HG03558 (cell line): ENCODE measurements around the gene MELK.

Experiments
- ATAC-seq: cut with Tn5 transposase; IDR thresholded peaks from one replicate; pipeline ENCODE4 v1.9.1; 2021; ENCODE audit warnings: moderate number of reproducible peaks; ENCODE audit not compliant: unreplicated experiment; ENCODE audit errors: extremely low read depth

The MELK gene

DNA sequence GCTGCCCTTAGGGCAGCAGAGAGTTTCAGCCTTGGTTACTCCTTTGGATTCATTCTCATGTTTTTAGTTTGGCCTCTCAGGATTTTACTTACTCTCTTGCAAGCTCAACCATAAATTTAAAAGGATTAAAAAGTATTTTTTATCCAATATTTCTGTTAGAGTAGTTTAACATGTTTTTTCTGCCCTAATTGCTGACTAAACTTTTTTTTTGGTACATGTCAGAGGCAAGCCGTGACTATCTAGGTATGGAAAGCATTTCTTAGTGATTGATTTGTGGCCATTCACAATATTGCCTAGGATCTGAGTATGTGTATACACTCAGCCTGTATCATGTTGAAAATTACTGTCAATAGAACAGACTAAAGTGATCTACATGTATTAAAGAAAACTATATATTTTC is 92.1 kb downstream of the MELK start:
- ATAC-seq = no peak

DNA sequence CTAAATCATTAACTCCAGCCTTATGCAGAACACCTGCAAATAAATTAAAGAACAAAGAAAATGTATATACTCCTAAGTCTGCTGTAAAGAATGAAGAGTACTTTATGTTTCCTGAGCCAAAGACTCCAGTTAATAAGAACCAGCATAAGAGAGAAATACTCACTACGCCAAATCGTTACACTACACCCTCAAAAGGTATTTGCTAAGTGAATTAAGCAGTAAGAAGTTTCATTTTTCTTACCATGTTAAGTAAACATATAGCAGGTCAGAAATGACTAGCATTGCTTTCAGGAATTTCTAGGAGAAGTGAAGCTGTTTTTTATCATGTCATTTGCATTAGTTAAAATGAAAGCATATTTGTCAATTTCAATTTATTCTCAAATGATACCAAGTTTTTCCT is 92.7 kb downstream of the MELK start:
- no peak for ATAC-seq

DNA sequence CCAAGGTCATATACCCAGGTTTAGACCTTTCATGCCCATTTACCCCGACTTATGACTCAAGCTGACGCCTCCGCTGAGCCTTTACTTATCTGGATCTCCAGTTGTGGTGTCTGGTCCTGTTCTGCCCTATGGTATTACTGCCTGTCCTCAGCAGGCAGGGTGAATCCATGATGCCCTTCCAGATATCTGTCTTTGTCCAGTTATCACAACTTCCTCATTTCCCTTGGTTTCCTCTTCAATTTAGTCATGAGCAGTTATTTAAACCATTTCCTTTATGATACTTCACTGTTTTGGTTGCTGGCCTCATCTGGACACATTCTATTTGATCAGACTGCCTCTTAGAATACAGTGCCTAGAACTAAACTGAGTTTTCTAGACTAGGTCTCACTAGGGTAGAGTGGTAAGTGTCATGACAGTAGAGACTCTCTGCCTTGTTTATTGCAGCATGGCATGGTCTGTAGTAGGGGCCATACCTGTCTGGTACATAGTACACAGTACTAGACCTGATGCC is 93.3 kb downstream of the MELK start:
- ATAC-seq = no peak

DNA sequence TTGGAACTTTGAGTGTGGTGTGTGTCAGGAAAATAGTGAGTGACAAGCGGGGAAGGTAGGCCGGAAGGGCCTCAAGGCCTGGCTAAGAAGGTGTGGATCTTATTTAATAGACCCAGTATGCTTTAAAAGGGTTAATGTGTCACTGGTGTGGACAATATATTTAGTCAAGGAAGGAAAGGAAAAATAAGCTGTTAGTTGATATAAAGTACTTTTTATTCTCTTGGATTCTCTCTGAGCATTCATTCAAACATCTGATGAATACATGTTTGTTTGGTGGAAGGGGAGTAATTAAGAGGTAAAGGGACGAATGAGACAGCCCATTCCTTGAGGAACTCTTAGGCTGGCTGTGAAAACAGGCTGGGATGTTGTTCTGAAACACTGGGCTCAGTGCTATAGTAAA is 98.9 kb downstream of the MELK start:
- ATAC-seq = no peak

DNA sequence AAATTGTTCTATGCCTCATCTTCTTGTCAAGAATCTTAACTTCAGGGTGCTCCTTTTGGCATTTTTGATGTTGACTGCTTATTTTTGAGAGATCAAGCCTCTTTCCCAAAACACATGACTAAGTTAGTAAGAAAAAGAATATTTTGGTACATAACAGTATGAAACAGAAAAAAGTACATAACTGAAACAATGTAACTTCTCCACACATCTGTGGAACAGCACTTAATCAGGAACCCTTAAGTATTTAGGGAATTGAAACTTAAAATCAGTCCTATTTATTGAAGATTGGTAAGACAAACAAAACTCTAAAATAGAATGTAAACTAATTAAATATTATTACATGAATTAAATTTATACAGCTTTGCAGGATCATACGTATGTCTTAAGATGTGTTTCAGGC is 103.4 kb downstream of the MELK start:
- no peak for ATAC-seq

DNA sequence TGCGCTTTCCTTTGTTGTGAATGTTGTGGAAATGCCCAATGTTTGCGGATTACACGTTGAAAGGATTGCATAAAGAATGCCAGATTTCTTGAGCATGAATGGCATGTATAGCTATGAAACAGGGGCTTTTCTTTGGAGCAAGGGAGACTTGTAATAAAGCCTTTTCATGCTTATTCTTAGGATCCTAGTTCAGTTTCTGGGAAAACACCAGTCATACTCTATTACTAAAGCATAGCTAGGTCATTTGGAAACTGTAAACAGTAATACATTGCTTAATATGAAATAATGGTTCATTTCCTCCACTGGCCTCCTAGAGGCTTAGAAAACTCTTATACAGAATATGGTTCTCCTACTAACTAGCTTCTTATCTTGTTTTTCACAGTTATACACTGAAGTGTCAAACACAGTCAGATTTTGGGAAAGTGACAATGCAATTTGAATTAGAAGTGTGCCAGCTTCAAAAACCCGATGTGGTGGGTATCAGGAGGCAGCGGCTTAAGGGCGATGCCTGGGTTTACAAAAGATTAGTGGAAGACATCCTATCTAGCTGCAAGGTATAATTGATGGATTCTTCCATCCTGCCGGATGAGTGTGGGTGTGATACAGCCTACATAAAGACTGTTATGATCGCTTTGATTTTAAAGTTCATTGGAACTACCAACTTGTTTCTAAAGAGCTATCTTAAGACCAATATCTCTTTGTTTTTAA is 104.2 kb downstream of the MELK start:
- ATAC-seq = no peak

DNA sequence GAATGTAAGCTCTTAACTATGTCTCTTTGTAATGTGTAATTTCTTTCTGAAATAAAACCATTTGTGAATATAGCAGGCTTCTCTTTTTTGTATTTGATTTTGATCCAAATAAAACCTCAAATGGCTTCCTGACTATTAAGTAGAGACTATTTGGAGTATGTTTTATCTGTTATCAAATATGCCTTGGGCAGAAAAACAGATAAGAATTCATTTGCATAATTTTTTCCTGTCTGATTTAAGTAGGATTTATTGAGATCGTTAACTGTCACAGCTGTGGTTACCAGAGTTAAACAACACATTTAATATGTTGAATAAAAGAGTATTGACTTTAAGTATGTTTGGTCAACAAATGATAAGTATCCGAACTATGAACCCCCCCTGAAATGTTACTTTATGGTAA is 104.9 kb downstream of the MELK start:
- ATAC-seq = no peak

DNA sequence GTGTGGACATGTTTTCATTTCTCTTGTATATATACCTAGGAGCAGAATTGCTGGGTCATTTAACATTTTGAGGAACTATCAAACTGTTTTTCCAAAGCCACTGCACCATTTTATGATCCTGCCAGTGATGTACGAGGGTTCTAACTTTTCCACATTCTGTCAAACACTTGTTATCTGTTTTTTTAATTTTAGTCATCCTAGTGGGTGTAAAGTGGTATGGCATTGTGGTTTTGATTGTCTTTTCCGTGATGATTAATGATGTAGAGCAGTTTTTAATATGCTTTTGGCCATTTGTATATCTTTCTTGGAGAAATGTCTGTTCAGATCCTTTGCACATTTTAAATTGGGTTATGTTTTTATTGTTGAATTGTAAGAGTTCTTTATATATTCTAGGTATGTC is 107.0 kb downstream of the MELK start:
- ATAC-seq = no peak

DNA sequence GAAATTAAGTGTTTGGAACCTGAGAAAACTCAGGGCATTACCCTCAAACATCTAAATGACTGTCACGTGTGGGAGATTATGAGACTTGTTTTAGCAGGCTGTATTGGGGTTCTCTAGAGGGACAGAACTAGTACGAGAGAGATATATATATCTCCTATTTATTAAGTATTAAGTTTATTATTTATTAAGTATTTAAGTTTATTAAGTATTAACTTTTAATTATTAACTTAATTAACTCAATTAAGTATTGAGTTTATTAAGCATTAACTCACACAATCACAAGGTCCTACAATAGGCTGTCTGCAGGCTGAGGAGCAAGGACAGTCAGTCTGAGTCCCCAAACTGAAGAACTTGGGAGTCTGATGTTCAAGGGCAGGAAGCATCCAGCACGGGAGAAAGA is 113.8 kb downstream of the MELK start:
- ATAC-seq = no peak

DNA sequence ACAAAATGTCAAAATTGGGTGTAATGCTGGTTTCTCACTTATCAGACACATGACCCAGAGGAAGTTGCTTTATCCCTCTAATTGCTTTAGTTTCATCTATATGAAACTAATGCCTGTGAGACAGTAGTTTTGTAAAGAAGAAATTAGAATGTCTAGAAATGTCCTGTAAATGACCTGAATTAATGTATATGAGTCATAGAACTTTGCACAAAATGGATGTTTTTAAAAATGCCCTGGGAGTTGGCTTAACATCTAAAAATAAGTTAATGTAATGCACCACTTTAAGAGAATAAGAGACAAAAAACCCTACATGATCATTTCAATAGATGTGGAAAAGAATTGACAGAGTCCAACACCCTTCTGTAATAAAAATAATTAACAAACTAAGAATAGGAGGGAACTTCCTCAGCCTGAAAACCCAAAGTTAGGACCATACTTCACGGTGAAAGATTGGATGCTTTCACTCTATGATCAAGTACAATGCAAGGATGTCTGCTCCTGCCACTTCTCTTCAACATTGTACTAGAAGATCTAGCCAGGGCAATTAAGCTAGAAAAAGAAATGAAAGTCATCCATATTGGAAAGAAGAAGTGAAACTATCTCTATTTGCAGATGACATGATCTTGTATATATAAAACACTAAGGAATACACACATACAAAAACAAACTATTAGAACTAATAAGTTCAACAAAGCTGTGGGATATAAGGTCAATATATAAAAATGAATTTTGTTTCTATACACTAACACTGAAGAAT is 117.9 kb downstream of the MELK start:
- no peak for ATAC-seq

DNA sequence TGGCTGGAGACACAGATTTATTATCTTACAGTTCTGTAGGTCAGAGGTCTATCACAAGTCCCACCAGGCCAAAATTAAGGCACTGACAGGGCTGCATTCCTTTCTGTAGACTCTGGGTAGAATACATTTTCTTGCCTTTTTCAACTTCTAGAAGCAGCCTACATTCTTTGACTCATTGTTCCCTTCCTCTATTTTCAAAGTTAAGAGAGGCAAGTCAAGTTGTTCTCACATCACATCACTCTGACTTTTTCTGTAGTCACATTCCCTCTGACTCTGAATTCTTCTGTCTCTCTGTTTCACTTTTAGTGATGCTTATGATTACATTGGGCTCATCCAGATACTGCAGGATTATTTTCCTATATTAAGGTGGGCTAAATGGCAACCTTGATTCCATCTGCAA is 119.0 kb downstream of the MELK start:
- no peak for ATAC-seq

DNA sequence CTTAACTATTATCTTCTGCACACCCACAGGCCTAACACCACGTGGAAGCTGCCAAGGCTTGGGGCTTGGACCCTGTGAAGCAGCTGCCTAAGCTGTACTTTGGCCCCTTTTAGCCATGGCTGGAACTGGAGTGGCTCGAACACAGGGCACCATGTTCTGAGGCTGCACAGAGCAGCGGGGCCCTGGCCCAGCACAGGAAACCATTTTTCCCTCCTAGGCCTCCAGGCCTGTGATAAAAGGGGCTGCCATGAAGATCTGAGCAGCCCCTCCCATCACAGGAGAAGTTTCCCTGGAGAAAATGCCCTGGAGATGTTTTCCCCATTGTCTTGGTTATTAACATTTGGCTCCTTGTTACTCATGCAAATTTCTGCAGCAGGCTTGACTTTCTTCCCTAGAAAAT is 126.3 kb downstream of the MELK start:
- no peak for ATAC-seq

DNA sequence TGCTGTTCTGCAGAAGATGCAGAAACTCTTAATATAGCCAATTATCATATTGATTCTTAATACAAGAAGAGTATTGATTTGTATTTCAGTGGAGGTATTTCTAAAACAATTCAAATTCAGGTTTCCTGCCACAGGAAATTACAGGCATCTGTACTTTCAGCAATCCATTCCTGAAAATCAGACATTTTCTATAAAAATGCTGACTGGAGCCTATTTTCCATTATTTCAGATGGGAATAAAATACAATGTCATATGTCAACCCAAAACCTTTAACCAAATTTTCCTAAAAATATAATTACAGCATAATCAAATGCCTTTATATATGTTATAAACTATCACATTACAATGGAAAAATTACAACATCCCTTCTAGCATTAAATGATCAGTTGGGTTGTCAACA is 131.5 kb downstream of the MELK start:
- no peak for ATAC-seq

DNA sequence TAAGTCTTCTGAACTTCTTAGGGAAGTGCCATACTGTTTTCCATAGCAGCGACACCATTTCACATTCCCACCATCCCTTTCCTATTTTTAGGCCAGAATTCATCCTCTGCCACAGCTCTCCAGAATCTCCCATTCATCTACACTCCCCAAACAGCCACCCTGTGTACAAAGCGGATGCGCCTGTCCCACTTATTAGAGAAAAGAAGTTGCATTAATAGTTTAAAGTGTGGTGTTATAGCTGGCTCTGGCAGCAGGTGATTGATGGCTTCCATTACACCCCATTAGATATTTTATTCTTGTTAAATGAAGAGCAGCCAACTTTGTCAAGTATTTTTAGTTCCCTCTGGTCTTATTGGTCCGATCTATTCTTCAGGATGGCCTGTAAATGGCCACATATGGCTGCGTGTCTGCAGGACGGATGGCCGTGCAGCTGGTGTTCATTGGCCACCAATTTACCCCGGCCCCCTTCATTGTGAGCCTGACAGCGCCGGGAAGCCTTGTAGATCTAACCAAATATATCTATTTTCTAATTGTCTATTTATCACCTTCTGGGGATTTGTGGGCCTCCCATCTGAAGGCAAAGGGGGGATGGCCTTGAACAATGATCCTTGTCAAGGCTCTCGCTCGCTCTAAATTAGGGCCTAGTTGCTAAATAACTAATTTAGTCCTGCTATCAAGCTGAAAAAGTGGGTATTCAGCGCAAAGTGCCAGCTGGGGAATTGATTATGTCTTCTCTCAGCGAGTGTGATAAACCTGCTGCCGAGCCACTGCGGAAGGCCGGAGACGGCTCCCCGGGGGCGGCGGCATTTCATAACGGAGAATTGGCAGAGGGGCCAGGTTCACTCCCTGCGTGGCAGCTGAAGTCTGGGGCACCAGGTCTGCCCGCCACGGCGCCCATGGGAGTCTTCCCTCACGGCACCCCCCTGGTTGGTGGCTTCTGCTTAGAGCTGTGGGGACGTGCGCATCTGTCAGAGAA is 141.1 kb downstream of the MELK start:
- ATAC-seq = no peak

DNA sequence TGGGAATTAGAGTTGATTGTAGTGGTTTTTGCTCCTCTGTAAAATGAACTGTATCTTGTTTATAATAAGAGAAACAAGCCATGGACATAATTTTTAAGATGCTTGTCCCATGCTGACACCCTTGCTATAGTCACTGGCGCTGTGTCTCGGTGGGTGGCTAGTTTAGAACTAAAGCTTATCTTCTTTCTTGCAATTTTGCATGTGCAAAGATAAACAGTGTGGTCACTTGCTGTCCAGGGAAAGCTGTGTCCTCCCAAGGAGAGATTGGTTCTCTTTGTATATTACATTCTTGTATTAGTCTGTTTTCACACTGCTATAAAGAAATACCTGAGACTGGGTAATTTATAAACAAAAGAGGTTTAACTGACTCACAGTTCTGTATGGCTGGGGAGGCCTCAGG is 143.8 kb downstream of the MELK start:
- no peak for ATAC-seq

DNA sequence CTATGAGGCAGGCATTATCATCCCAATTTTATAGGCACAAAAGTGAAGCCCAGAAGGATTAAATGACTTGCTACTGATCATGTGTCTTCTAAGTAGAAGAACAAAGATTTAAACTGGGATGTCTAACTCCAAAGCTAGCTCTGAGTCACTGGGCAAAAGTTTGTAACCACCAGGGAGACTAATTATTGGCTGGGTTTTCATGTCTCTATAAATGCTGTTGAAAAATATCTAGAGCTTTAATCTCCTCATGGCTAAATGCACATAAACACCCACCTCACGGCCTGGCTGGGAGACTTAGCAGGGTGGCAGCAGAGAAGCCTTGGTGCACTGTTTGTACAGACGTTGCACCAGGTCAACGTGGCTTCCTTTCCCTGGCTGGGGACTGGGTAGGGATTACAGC is 144.6 kb downstream of the MELK start:
- no peak for ATAC-seq

DNA sequence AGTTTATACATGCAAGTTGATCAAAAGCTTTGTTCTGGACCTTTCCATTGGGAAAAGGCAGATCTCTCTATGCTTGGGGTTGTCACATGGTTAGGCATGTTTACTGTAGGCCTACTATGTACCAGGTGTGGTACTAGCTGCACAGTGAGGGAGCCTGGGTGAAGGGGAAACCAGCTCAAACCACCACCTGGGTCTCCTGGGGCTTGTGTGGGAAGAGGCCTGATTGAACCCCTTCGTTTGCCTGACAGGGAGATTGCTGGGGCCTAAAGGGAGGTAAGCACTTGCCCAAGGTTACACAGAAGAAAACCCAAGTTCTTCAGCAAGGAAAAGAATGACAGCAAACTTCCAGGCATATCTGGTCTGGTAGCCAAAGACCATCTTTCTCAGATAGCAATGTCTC is 145.9 kb downstream of the MELK start:
- ATAC-seq = no peak

DNA sequence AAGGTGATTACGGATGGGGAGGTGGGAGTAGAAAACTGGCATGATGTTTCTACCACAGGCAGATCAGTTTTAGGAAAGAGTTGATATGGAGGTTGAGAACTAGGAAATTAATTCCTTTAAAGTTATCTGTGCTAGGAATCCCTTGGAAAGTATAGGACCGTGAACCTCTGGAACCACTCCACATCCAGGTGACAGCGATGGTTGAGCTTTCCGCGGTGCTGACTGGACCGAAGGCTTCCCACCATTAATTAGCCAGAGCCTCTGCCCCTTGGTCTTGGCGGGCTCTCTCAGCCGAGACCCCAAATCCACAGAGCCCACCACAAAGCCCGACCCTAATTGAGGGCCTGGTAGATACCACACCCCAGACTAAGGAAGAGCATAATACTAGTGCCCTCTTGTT is 147.3 kb downstream of the MELK start:
- ATAC-seq = no peak

DNA sequence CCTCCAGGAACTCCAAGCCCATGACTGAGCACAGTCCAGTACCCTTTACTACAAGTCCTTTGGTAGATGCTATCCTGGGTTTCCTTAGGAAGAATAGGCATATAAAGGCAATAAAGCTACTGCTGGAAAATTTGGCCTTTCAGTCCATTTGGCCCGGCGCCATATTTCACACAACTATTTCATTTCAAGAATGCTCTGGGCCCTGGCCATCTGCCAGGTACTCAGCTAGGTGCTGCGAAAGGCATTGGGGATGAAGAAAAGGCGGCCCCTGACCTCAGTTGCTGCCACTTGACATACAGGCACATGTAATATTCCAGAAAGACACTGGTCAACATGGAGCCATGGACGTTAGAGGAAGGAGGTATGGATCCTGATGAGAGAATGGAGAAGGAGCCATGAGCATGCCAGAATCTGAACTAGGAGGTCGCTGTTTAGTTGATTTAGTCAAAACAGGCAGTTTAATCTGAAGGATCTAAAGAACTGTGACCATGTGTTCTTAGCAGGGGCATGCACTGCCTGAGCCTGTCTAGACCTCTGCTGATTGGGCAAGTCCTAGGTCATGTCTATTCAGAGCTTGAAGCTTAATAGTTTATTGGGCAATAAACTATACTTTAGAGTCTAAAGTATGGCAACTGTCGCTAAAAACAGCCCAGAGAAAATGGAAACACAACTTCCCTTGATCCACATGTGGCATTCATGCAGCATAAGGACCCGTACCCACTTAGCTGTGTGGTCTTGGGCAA is 149.3 kb downstream of the MELK start:
- ATAC-seq = no peak

DNA sequence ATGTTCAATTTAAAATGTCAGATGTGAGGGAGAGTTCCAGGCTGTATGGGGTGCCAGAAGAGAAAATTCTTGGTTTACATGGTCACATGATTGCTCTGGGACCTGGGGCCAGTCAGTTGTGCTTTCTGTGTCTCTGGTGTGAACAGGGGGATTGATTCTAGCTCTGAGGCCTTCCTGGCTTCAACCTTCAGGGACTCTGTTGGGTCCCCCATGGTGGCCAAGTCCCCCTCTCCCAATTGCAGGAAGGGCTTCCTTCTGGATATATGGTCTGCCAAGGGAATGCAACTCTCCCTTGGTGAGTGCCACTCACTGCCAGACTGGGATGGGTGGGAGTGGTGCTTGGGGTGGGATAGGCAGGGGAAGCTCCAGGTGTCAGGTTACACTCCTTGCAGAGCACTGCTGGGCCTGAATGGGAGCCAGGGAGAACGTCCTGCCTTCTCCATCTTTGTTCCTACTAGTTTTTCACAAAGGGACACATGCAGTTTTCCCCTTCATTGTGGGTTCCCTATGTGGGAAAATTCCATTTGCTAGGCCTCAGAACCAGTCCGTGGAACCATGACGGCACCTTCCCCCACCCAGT is 153.2 kb downstream of the MELK start:
- ATAC-seq = no peak
